Limb (tissue), 2 donors: Measurements from ENCODE around the gene SEC61B.

Experiments
- DNase-seq, 2 donors: peaks; one replicate each; pipeline ENCODE4 v3.0.0-alpha.2; 2016; ENCODE audit errors: extremely low spot score in 2 of 2

SEC61B gene

DNA sequence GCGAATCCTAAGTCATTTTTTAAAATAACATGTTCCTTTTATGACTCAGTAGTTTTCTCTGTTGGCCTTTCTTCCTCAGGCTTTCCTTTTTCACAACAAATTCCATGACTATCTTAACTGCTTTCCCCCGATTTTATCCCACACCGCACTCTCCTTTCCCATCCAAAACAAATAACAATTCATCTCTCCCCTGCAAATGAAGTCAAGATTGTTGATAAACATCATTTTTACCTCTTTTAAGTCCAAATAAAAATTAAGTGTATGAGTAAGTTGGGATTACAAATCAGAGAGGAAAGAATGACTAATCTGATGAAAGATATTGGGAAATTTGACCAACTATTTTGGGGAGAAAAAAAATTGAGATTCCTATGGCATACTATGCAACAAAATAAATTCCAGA lies 47.3 kb downstream of the SEC61B start:
- DNase-seq = no peak

DNA sequence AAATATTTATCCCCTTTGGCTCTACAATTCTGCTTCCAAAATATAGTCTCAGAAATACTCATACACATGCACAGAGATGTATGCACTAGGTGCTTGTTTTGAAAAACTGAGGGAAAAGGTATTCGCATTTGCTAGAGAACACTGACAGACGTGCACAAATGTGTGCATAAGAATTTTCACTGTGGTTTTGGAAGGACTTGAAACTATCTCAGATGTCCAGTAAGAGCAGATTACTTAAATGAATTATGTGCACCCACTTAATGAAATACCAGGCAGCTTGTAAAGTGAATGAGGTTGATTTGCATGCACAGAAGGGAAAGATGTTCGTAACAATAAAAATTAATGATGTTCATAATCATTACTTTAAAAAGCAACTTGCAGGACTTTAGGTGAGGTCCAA lies 48.4 kb downstream of the SEC61B start:
- no peak for DNase-seq

DNA sequence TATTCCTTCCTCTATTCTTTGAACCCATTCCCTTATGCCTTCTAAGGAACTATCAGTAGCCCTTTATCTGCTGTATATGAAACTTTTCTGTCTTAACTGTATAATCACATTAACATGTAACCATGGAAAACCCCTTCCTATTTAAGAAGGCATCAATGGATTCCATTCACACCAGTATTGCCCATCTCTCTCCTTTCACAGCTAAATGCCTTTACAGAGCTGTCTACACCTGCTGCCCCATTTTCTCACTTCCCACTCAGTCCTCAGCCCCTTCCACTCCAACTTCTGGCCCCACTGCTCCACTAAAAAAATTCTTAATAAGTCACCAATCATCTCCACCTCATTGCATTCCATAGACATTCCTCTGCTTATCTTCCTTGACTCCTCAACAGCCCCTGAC lies 50.8 kb downstream of the SEC61B start:
- no peak for DNase-seq

DNA sequence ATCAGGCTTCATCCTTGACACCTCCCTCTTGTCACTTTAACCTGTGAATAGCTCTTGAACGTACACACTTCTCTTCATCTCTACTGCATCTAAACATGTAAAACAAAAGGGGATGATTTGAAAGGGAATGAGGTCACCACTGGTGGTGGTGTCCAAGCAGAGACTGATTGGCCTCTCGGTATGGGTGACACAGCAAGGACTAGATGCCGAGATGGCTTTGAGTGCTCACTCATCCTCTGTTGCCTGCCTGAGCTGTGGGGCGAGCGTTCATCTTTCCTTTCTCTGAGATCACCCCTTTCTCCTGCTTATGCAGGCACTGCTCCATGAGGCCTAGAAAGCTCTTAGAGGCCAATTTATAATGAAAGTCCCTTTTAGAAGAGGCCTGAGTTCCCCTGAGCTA lies 51.9 kb downstream of the SEC61B start:
- DNase-seq = no peak

DNA sequence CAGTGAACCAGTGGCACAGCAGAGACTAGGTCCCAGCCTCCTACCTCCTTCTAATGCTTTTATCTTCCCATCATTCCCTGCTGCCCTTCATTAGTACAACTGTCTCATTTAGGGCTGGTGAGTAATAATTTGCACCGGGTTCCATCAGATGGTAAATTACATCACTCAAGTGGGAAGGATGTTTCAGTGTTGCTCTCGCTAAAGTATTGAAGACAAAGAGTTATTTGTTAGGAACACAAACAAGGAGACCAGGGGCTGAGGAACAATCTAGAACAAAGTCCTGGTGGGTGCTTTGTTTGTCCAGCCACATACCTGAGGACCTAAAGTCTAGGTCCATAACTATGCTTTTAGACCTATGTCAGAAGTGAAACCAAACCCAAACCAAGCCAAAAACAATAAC lies 52.4 kb downstream of the SEC61B start:
- no peak for DNase-seq
